Left cardiac atrium (tissue), 4 donors: ENCODE results near the gene NOX4. TPM values are rescaled to one million over a fixed set of nuclear protein-coding genes. Genes with fewer than 3 reads are reported as not detected.
"Not testable (repeated sequence)": the region's sequence is repeated elsewhere in the genome, so short reads cannot be mapped to it uniquely, and the experiment has no call there.

Source experiments
- ATAC-seq, 2 donors: fragments of 200-7000 bp; cut with Tn5 transposase; one replicate each; pipeline ENCODE4 v1.9.1; 2020; ENCODE audit warnings: mild to moderate bottlenecking in 2 of 2, moderate library complexity in 2 of 2
- DNase-seq: peaks from one replicate; pipeline ENCODE4 v3.0.0-alpha.2; 2020
- intact Hi-C, 2 donors: fragments of 100-400 bp; cut with DNase I; formaldehyde crosslinking; loops; one replicate each; pipeline versions ENCODE4 v1.14.1 to v1.15.1; 2022 to 2023
- total RNA-seq, 2 donors: library from RNA; stranded (reverse); fragmentation: NEBNext Ultra II Directional; extraction: Animal tissue kit (Norgen Biotek cat#: 25700); gene quantifications; one replicate each; pipeline ENCODE4 v1.2.1, GENCODE V29; 2021
- donor health status: DM: no; HTN: yes; CAD: no.
- donor health status: DM: no; HTN: yes; CAD: no; lungs with severe emphysema.
- donor health status: DM: yes; HTN: yes; CAD: no.
- donor health status: Dilated cardiomyopathy.

The NOX4 gene
- total RNA-seq, 2 donors from 2014 or later = 2.7 to 5.2 TPM

DNA sequence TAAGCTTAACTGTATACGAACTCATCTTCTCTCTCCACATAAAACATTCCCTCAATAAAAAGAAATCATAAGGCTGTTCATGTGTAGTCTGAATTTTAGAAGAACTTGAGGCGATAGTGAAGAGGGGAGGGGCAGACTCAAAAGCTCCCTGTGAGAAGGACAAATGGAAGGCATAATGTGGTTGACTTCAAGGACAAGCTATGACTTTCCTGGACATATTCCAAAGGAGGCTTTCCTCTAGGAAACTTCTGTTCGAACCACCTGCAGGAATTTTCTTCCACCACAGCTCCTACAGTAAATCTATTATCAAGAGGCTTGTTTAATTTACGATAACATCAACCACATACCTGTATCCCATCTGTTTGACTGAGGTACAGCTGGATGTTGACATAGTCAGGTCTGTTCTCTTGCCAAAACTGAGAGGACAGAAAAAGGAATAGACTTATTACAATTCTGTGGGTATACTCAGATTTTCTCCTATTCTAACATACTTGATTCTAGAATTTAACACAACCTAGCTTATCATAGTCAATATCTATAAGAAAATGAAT lies 154.0 kb downstream of the NOX4 start:
- DNase-seq, intact Hi-C loops, ATAC-seq: not testable (repeated sequence)

DNA sequence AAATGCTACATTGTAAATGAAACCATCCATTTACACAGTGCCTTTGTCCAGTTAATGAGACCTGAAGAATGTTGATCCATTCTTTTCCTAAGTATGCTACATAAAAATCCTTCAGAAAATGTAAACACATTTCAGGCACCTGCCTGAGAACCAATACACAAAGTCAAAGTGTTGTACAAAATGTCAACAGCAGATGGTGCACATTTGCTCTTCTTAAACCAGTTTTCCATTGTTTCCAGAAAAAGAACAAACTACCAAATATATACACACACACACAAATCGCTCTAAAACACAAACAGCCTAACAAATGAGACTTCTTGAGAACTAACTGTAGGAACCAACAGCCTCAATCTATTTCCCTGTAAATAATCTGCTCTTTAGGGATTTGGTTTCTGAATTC lies 157.5 kb downstream of the NOX4 start:
- DNase-seq, ATAC-seq, intact Hi-C loops: not testable (repeated sequence)

DNA sequence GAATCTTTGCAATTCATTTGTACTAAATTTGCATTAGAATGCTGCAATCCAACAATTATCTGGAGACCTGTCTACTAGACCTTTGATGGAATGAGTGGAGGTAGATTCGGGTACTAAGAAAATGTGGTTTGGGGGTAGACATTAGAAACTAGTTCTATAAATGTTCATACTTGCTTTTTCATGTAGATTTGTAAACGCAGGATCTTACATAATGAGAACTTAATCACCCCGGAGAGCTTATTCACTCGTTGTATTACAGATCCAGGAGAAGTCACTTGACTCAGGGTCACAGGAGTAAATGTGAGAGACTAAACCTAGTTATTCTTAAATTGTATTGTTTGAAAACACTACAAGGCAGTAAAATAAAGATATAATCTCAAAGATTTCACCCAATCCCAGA lies 159.2 kb downstream of the NOX4 start:
- DNase-seq, intact Hi-C loops, ATAC-seq: not testable (repeated sequence)

DNA sequence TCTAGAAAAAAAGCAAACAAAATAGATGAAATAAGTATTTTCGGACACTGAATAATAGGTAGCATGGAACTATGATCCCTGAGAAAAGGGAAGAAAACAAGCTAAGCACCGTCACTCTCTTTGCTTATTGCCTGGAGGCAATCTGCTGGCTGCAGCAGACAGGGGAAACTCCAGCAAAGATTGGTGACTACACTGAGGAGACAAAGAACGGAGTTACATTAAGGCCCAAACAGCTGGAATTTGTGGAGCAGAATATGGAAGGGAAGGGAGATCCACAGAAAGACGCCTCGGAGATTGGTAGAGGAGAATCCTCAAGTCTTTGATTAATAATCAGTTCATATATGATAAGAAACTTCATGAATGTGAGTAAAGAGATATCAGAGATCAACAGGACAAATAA lies 163.3 kb downstream of the NOX4 start:
- intact Hi-C loops = no loop called here
- DNase-seq (no peak), ATAC-seq (no peak)

DNA sequence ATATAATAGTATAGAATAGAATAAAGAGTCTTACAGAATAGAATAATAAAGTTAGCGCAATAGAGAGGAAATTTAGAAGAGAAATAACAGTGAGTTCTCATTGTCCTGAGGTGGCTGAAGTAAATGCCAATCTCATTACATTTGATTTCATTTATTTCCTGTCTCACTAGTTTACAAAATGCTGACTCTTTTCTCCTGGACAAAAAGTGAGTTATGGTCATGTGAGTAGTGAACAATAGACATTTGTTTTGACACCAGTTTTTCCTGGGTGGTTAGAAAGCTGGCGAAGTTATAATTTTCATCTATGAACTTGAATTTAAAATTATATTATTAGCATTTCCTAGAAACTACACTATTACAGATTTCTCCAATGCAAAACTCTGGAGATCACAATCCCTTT lies 169.8 kb downstream of the NOX4 start:
- intact Hi-C loops = no loop called here
- ATAC-seq (no peak), DNase-seq (no peak)

DNA sequence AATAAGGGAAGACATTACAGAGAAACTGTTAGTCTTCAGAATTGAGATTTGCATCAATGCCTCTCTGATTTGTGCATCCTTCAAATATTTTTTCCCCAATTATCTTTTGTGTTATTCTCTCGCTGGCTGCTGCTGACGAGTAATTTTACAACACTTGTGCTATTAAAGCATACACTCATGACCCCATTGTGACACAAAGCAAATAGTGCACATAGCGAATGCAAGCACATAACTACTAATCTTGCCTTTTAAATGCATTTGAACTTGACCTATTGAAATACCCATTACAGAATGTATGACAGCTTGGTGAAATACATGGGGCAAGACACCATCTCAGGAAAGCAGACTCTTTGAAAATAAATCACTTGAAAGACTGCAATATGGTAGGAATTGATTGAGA lies 180.6 kb downstream of the NOX4 start:
- DNase-seq, intact Hi-C loops, ATAC-seq: not testable (repeated sequence)

DNA sequence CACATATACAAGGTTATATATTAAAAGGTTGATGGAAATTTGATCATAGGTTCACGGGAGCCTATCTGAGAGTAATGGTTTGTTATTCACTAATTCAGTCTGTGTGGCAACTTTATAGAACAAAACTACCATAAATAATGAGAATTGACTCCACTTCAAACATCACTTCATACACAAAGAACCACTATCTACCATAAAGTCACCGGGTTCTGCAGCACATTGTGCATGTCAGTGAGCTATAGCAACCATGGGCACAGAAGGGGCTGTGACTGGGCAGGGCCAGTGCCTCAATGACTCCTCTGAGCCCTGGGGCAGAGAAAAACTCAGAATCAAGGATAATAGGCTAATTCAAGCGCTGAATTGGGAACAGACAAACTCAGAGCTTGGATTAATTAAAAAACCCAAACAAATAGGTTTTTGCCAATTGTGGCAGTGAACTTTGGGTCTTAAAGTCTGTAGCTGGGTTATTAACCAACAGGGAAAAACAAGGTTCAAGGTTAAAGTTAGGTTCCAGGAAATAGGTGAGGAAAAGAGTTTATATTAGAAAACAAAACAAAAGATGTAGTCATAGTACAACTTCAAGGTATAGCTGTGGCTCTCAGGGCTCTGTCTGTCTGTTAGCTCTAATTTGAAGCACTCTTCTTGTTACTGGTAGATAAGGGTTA lies 181.7 kb downstream of the NOX4 start:
- intact Hi-C loops, DNase-seq, ATAC-seq: not testable (repeated sequence)

DNA sequence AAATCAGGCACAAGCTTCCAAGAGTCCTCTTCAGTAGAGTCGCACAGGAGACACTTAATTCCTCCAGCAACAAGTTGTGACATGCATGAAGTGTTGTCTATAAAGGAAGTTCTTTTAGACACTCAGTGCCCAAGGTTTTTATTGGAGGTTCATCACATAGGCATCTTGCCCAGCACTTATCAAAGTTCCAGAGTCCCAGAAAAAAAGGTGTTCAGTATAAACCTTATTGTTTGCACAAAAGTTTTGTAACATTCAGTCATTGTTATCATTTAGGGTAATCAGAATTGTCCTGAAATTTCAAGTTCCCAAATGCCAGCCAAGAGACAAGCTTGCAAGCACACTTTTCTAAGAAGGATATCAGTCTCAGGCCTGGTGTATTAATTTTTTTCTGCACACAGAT lies 182.9 kb downstream of the NOX4 start:
- ATAC-seq, DNase-seq, intact Hi-C loops: not testable (repeated sequence)

DNA sequence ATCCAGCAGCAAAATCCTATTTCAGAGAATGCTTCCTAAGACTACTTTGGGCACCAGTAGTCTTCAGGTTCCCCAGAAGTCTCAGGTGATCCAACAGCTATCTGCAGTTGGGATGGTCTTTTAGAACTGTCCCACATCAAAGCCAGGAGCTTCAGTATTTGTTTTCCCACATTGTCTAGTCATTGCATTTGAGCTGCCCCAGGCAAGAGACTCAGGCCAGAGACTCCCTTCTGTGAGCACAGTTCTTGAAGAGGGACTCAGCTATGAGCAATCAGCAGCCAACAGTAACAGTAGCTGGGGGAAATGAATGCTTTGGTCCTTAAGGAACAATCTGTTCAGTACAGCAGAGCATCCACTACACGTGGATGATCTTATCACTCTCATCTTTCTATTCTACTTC lies 188.1 kb downstream of the NOX4 start:
- ATAC-seq, DNase-seq, intact Hi-C loops: not testable (repeated sequence)

DNA sequence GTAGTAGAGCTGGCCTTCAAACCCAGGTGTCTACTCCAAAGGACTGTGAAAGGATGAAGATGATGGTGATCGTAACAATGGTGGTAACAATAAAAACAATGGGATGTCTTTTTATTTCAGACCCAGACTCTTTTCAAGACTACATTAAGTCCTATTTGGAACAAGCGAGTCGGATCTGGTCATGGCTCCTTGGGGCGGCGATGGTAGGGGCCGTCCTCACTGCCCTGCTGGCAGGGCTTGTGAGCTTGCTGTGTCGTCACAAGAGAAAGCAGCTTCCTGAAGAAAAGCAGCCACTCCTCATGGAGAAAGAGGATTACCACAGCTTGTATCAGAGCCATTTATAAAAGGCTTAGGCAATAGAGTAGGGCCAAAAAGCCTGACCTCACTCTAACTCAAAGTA lies 196.2 kb downstream of the NOX4 start:
- DNase-seq, intact Hi-C loops, ATAC-seq: not testable (repeated sequence)

DNA sequence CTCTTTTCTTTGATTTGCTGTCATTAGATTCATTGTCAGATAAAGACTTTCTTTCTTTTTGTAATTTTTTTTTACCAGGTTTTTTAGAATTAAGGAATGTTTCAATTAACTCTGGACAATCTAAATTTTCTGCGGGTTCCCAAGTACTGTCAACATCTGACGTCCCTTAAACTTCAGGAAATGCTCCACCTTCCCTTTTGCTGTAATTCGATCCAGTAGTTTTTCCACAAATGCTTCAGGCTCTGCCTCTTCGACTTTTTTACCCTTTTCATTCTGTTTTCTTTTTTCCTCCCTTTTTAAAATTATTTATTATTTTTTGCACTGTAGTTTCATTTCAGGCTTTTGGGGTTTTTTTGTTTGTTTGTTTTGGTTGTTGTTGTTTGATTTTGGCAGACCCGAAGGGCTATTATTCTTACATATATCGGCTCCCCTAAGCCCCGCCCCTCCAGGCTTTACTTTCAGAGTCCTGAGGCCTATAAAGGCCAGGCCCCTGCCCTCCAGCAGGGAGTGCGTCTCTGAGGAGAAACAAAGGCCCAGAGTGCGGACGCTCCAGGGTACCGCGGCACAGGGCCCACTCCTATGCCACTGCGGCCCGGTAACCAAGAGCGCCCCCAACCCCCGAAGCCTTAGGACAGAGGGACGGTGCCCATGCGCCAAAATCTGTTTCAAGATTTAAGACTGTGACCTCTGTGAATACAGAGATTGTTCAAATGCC lies 197.1 kb downstream of the NOX4 start:
- DNase-seq = peak; percentile 19
- intact Hi-C loops = no loop called here
- ATAC-seq = peak; percentile 36 to 41

DNA sequence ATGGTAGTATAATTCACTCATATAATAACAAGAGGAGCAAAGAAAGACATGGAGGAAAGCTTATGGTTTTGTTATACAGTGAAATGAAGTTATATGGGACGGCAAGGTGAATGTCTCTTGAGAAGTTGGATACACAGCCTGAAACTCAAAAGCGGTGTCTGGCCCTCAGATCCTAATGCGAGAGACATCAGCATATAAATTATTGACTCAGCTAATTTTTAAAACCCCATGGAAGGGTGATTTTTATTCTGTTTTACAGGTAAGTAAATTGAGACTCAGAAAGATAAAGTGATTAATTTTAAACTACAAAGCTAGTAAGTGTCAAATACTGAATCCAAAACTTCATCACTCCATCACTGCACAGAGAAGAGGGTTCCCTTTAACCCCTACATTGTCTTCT lies 203.2 kb downstream of the NOX4 start:
- intact Hi-C loops, ATAC-seq: not testable (repeated sequence)

DNA sequence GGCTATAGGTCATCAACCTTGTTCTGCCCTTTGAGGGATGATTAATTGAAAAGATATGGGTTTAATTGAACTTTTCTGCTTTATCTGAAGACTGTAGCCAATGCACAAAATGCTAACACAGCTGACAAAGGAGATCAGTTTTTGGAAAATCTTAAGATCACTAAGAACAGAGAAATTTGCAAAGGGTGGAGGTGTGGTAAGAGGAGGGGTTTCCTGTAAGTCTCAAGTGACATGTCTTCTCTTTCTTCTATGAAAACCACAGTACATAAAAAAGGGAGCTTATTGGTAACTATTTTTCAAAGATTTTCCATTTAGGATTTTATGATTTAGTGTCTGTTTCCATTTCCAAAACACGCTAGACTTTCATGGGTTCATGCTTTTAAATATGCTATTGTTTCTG lies 204.6 kb downstream of the NOX4 start:
- intact Hi-C loops, ATAC-seq: not testable (repeated sequence)

More for the DNA sequence above, 203.2 kb downstream of the NOX4 start:
- not testable (repeated sequence) for DNase-seq

DNA sequence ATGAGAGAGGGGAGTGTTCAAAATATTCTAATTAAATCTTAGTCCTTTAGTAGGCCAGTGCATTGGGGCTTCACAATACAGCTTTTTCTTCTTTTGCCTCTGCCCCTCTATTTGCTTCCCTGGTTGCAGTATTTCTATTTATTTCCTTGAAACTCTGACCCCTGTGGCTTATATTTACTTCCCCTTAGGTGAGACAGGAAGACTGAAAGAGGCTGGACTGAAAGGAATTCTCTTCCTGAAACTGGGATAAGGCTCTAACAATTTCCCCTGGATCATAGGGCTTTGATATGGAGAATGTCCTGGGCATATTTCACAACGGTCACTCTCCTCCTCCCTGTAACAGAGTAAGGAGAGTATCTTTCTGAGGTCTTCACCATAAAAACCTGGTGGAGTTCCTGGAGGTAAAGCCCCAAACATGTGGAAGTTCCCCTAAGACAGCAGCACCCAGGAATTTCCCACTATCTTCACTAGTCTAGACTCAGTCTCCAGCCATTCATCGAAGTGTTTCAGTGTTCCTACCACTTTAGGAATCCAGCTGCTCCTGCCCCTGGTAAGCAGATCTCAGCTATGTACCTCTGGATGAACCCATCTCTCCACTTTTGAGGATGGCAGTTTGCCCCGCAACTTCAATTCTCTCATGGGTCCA lies 210.0 kb downstream of the NOX4 start:
- intact Hi-C loops, ATAC-seq, DNase-seq: not testable (repeated sequence)

More for the DNA sequence above, 204.6 kb downstream of the NOX4 start:
- DNase-seq = not testable (repeated sequence)

DNA sequence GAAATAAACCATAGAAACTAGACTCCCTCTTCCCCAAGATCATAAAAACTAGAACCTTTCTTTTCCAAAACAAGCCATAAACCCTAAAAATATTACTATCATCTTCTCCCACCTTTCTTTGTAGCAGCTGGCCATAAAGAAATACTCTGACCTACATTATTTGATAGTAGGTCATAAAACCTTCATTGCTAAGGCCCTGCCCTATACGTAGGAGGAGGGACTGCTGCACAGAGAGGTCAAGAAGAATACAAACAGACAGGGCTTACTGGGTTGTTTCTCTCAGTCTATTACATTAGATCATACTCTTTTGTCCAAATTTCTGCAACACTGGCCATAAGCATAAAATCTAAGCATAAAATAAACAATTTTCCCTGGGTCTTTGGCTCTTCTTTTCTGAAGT lies 212.0 kb downstream of the NOX4 start:
- intact Hi-C loops = no loop called here
- ATAC-seq (no peak), DNase-seq (no peak)

DNA sequence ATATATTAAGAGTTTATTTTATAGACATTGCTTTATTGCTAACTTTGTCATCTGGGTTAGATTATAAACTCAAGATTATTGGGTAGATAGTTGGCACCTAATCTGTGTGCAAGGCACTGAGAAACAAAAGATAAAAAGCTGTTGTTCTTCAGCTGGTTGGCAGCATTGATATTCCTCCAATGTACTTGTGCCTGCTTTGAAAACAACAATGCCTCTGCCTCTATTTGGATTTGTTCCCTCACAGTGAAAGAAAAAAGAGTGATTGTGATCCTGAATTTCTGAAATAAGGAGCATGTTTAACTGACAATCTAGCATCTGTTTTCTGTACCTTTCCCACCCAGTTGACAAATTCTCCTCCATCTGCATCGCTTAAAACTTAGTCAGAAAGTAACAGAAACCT lies 215.2 kb downstream of the NOX4 start:
- no peak for ATAC-seq
- intact Hi-C loops = no loop called here
- DNase-seq = no peak
